CD4-positive, CD25-positive, alpha-beta regulatory T cell (primary cell): ENCODE measurements around the gene GAS6. TPM values are rescaled to one million over a fixed set of nuclear protein-coding genes. Genes with fewer than 3 reads are reported as not detected.

Experiments used
- ATAC-seq, 2 donors: fragments of 150-1000 bp; cut with Tn5 transposase; one replicate each; pipeline ENCODE4 v1.10.0; 2021; ENCODE audit warnings: low read depth in 2 of 2, moderate number of reproducible peaks in 2 of 2, moderate library complexity in 1 of 2
- DNase-seq, 3 donors: peaks; one replicate each; pipeline versions ENCODE4 v3.0.0 to v3.0.0-alpha.2; 2012 to 2022; ENCODE audit warnings: mixed read lengths in 1 of 3
- H3K27ac ChIP-seq: one replicate; pipeline ENCODE4 v1.7.0; 2013; ENCODE audit warnings: mild to moderate bottlenecking, low read length; ENCODE audit not compliant: insufficient read depth, poor library complexity, severe bottlenecking
- H3K27me3 ChIP-seq: one replicate; pipeline ENCODE4 v1.7.0; 2013; ENCODE audit warnings: low read length; ENCODE audit not compliant: control insufficient read depth, insufficient read depth
- H3K36me3 ChIP-seq: one replicate; pipeline ENCODE4 v1.7.0; 2013; ENCODE audit warnings: mild to moderate bottlenecking, low read length, moderate library complexity; ENCODE audit not compliant: control insufficient read depth, insufficient read depth
- H3K4me1 ChIP-seq: 2 replicates; pipeline ENCODE4 v1.7.0; 2013; ENCODE audit warnings: mild to moderate bottlenecking, low read length; ENCODE audit not compliant: insufficient read depth, control insufficient read depth, poor library complexity, severe bottlenecking
- H3K4me3 ChIP-seq: one replicate; pipeline ENCODE4 v1.7.0; 2013; ENCODE audit warnings: low read depth, mild to moderate bottlenecking, low read length, moderate library complexity
- H3K9me3 ChIP-seq, 2 experiments: 1 replicate in 1 of 2; 2 replicates in 1 of 2; pipeline ENCODE4 v1.7.0; 2013; ENCODE audit warnings: low read length in 2 of 2, mild to moderate bottlenecking in 1 of 2, moderate library complexity in 1 of 2; ENCODE audit not compliant: control insufficient read depth in 2 of 2
- H3K27ac Mint-ChIP-seq, 3 donors: one replicate each; pipeline ENCODE4 v1.8.0; 2020 to 2022; ENCODE audit warnings: mild to moderate bottlenecking in 3 of 3, mixed read lengths in 3 of 3, moderate library complexity in 2 of 3
- H3K27me3 Mint-ChIP-seq: one replicate; pipeline ENCODE4 v1.8.0; 2022; ENCODE audit warnings: mild to moderate bottlenecking, mixed read lengths
- H3K36me3 Mint-ChIP-seq: one replicate; pipeline ENCODE4 v1.8.0; 2020; ENCODE audit warnings: mixed read lengths
- H3K4me1 Mint-ChIP-seq, 4 donors: one replicate each; pipeline ENCODE4 v1.8.0; 2020 to 2022; ENCODE audit warnings: mixed read lengths in 4 of 4, mild to moderate bottlenecking in 1 of 4
- H3K4me3 Mint-ChIP-seq, 4 donors: one replicate each; pipeline ENCODE4 v1.8.0; 2020 to 2022; ENCODE audit warnings: mild to moderate bottlenecking in 4 of 4, mixed read lengths in 4 of 4, moderate library complexity in 3 of 4
- H3K9me3 Mint-ChIP-seq, 7 donors: one replicate each; pipeline ENCODE4 v1.8.0; 2020 to 2022; ENCODE audit warnings: mixed read lengths in 7 of 7, mild to moderate bottlenecking in 3 of 7, moderate library complexity in 2 of 7
- polyA plus RNA-seq, 4 donors: library from polyadenylated mRNA; unstranded; fragments of 300-500 nt; fragmentation: Illumina TruSeq; gene quantifications; one replicate each; pipeline ENCODE4 v1.2.3, GENCODE V29; 2021
- total RNA-seq: library from RNA; stranded (reverse); gene quantifications from one replicate; pipeline ENCODE4 v1.2.3, GENCODE V29; 2022

GAS6 gene
- total and polyA plus RNA-seq, 5 donors from 2014 or later = 0.29 to 2.8 (median 0.34) TPM; not detected in 2

- Histone ChIP-seq H3K27ac (no peak overlapping the region), H3K4me1 (no peaks in the 10 kb centered on the region), H3K9me3 (no peaks in the 10 kb centered on the region), H3K36me3 (no peaks in the 10 kb centered on the region), H3K27me3 (peaks cover 3% of the 10 kb centered on the region), H3K4me3 (no peak overlapping the region)
- Mint-ChIP-seq H3K4me1 (peaks cover 0 to 3% (median 0%) of the 10 kb centered on the region in 4 donors), H3K4me3 (no peak overlapping the region), H3K27me3 (peaks cover 31% of the 10 kb centered on the region), H3K9me3 (peaks cover 0 to 3% (median 0%) of the 10 kb centered on the region in 7 donors), H3K27ac (no peak overlapping the region), H3K36me3 (no peaks in the 10 kb centered on the region)
- no peak for ATAC-seq
- DNase-seq = no peak
These were observed 34.1 kb upstream of the GAS6 start for GRCh38 chr13:113897966-113898365.

GRCh38 chr13:113897161-113897560, 33.3 kb upstream of the GAS6 start:
- H3K4me3 ChIP-seq = no peak overlapping the region
- H3K27me3 ChIP-seq = peaks cover 3% of the 10 kb centered on the region
- Mint-ChIP-seq H3K4me3 (no peak overlapping the region), H3K27me3 (peaks cover 33% of the 10 kb centered on the region), H3K36me3 (no peaks in the 10 kb centered on the region), H3K4me1 (peaks cover 0 to 3% (median 0%) of the 10 kb centered on the region in 4 donors), H3K27ac (no peak overlapping the region), H3K9me3 (peaks cover 0 to 5% (median 0%) of the 10 kb centered on the region in 7 donors)
- H3K9me3 ChIP-seq = no peaks in the 10 kb centered on the region
- DNase-seq = no peak
- H3K36me3 ChIP-seq = no peaks in the 10 kb centered on the region
- no peak for ATAC-seq
- H3K4me1 ChIP-seq = no peaks in the 10 kb centered on the region
- no peak overlapping the region for H3K27ac ChIP-seq

GRCh38 chr13:113895436-113895835, 31.6 kb upstream of the GAS6 start:
- Histone ChIP-seq H3K9me3 (no peaks in the 10 kb centered on the region), H3K4me1 (no peaks in the 10 kb centered on the region), H3K27ac (no peak overlapping the region), H3K4me3 (no peak overlapping the region), H3K36me3 (no peaks in the 10 kb centered on the region), H3K27me3 (peaks cover 3% of the 10 kb centered on the region)
- H3K27ac Mint-ChIP-seq = no peak overlapping the region
- peaks cover 0 to 3% (median 0%) of the 10 kb centered on the region in 4 donors for H3K4me1 Mint-ChIP-seq
- ATAC-seq = no peak
- H3K36me3 Mint-ChIP-seq = no peaks in the 10 kb centered on the region
- DNase-seq = no peak
- H3K9me3 Mint-ChIP-seq = peaks cover 0 to 5% (median 0%) of the 10 kb centered on the region in 7 donors
- H3K27me3 Mint-ChIP-seq = peaks cover 26% of the 10 kb centered on the region
- no peak overlapping the region for H3K4me3 Mint-ChIP-seq

GRCh38 chr13:113890774-113891480, 27.1 kb upstream of the GAS6 start:
- H3K4me3 ChIP-seq = no peak overlapping the region
- H3K4me1 Mint-ChIP-seq = peaks cover 0 to 3% (median 0%) of the 10 kb centered on the region in 4 donors
- H3K27ac ChIP-seq = no peak overlapping the region
- DNase-seq (no peak), ATAC-seq (no peak)
- H3K9me3 ChIP-seq = no peaks in the 10 kb centered on the region
- peaks cover 0 to 5% (median 0%) of the 10 kb centered on the region in 7 donors for H3K9me3 Mint-ChIP-seq
- no peaks in the 10 kb centered on the region for H3K36me3 Mint-ChIP-seq
- no peaks in the 10 kb centered on the region for H3K27me3 ChIP-seq
- peaks cover 23% of the 10 kb centered on the region for H3K27me3 Mint-ChIP-seq
- no peaks in the 10 kb centered on the region for H3K4me1 ChIP-seq
- no peak overlapping the region for H3K27ac Mint-ChIP-seq
- H3K4me3 Mint-ChIP-seq = no peak overlapping the region
- no peaks in the 10 kb centered on the region for H3K36me3 ChIP-seq

GRCh38 chr13:113889467-113889866, 25.6 kb upstream of the GAS6 start:
- no peaks in the 10 kb centered on the region for H3K36me3 Mint-ChIP-seq
- H3K9me3 Mint-ChIP-seq = peaks cover 0 to 5% (median 0%) of the 10 kb centered on the region in 7 donors
- H3K27me3 Mint-ChIP-seq = peaks cover 16% of the 10 kb centered on the region
- no peak overlapping the region for H3K27ac ChIP-seq
- H3K4me1 ChIP-seq = no peaks in the 10 kb centered on the region
- H3K4me1 Mint-ChIP-seq = no peaks in the 10 kb centered on the region
- no peak overlapping the region for H3K4me3 Mint-ChIP-seq
- H3K4me3 ChIP-seq = no peak overlapping the region
- H3K27me3 ChIP-seq = no peaks in the 10 kb centered on the region
- H3K27ac Mint-ChIP-seq = no peak overlapping the region
- no peaks in the 10 kb centered on the region for H3K9me3 ChIP-seq
- DNase-seq = no peak
- ATAC-seq = no peak
- no peaks in the 10 kb centered on the region for H3K36me3 ChIP-seq

GRCh38 chr13:113888701-113889330, 24.9 kb upstream of the GAS6 start:
- Histone ChIP-seq H3K4me3 (no peak overlapping the region), H3K4me1 (no peaks in the 10 kb centered on the region), H3K9me3 (no peaks in the 10 kb centered on the region), H3K27ac (no peak overlapping the region), H3K27me3 (no peaks in the 10 kb centered on the region), H3K36me3 (no peaks in the 10 kb centered on the region)
- no peaks in the 10 kb centered on the region for H3K36me3 Mint-ChIP-seq
- H3K27ac Mint-ChIP-seq = no peak overlapping the region
- H3K27me3 Mint-ChIP-seq = peaks cover 16% of the 10 kb centered on the region
- no peak overlapping the region for H3K4me3 Mint-ChIP-seq
- H3K4me1 Mint-ChIP-seq = no peaks in the 10 kb centered on the region
- H3K9me3 Mint-ChIP-seq = peaks cover 0 to 5% (median 0%) of the 10 kb centered on the region in 7 donors
- DNase-seq = no peak
- no peak for ATAC-seq

GRCh38 chr13:113887700-113888201, 23.9 kb upstream of the GAS6 start:
- H3K27ac ChIP-seq = no peak overlapping the region
- H3K4me1 Mint-ChIP-seq = peaks cover 0 to 3% (median 0%) of the 10 kb centered on the region in 4 donors
- H3K36me3 Mint-ChIP-seq = no peaks in the 10 kb centered on the region
- no peaks in the 10 kb centered on the region for H3K9me3 ChIP-seq
- no peak overlapping the region for H3K4me3 Mint-ChIP-seq
- no peaks in the 10 kb centered on the region for H3K4me1 ChIP-seq
- peaks cover 0 to 2% (median 0%) of the 10 kb centered on the region in 7 donors for H3K9me3 Mint-ChIP-seq
- H3K4me3 ChIP-seq = no peak overlapping the region
- no peak for DNase-seq
- H3K27ac Mint-ChIP-seq = no peak overlapping the region
- H3K27me3 ChIP-seq = no peaks in the 10 kb centered on the region
- H3K27me3 Mint-ChIP-seq = peaks cover 11% of the 10 kb centered on the region
- no peak for ATAC-seq
- no peaks in the 10 kb centered on the region for H3K36me3 ChIP-seq
